Loucy (cell line): ENCODE results near the gene UBALD2.

Source experiments
- H2AFZ ChIP-seq: fragments of 200-600 bp; sonication (generic); 2 replicates; pipeline ENCODE4 v1.6.0; 2016; ENCODE audit warnings: antibody characterized with exemption, mild to moderate bottlenecking, low read length, moderate library complexity
- H3F3A ChIP-seq: fragments of 200-600 bp; 2 replicates; pipeline ENCODE4 v1.6.0; 2016; ENCODE audit warnings: antibody characterized with exemption, low read depth, mild to moderate bottlenecking
- H3K27me3 ChIP-seq: fragments of 200-600 bp; sonication (generic); 2 replicates; pipeline ENCODE4 v1.6.1; 2014; ENCODE audit warnings: low read length, mild to moderate bottlenecking; ENCODE audit not compliant: insufficient read depth, poor library complexity, severe bottlenecking
- H3K36me3 ChIP-seq: fragments of 200-600 bp; sonication (generic); 2 replicates; pipeline ENCODE4 v1.6.1; 2016; ENCODE audit warnings: low read length; ENCODE audit not compliant: insufficient read depth
- H3K4me1 ChIP-seq: fragments of 200-600 bp; sonication (generic); 2 replicates; pipeline ENCODE4 v1.5.1; 2014; ENCODE audit warnings: low read length, mild to moderate bottlenecking; ENCODE audit not compliant: insufficient read depth, poor library complexity, severe bottlenecking
- H3K4me2 ChIP-seq: fragments of 200-600 bp; sonication (generic); 2 replicates; pipeline ENCODE4 v1.6.0; 2014; ENCODE audit warnings: antibody characterized with exemption, low read length, low read depth, mild to moderate bottlenecking; ENCODE audit not compliant: poor library complexity, severe bottlenecking
- H3K4me3 ChIP-seq: fragments of 200-600 bp; sonication (generic); 2 replicates; pipeline ENCODE4 v1.5.1; 2014; ENCODE audit warnings: low read length, mild to moderate bottlenecking, mixed read lengths; ENCODE audit not compliant: poor library complexity, severe bottlenecking
- H3K79me2 ChIP-seq: fragments of 200-600 bp; sonication (generic); 2 replicates; pipeline ENCODE4 v1.6.1; 2014; ENCODE audit warnings: low read length; ENCODE audit not compliant: insufficient read depth
- H3K9ac ChIP-seq: fragments of 200-600 bp; sonication (generic); 2 replicates; pipeline ENCODE4 v1.6.0; 2014; ENCODE audit warnings: mild to moderate bottlenecking, low read depth, low read length, moderate library complexity; ENCODE audit not compliant: poor library complexity, severe bottlenecking
- H3K9me2 ChIP-seq: fragments of 200-600 bp; sonication (generic); replicated peaks from 2 replicates; pipeline ENCODE4 v1.6.1; 2016; ENCODE audit warnings: low read depth, low read length, mixed read lengths
- H3K9me3 ChIP-seq: fragments of 200-600 bp; sonication (generic); 2 replicates; pipeline ENCODE4 v1.6.1; 2014; ENCODE audit warnings: mild to moderate bottlenecking, antibody characterized with exemption, low read length, low read depth; ENCODE audit not compliant: insufficient read depth
- H4K20me1 ChIP-seq: fragments of 200-600 bp; sonication (generic); 2 replicates; pipeline ENCODE4 v1.6.0; 2014; ENCODE audit warnings: antibody characterized with exemption, low read length, mild to moderate bottlenecking; ENCODE audit not compliant: insufficient read depth, poor library complexity, severe bottlenecking
- CTCF ChIP-seq: fragments of 200-600 bp; sonication (generic); conservative IDR thresholded peaks from 2 replicates; pipeline ENCODE4 v1.5.1; 2014; ENCODE audit warnings: mild to moderate bottlenecking, antibody characterized with exemption, low read length
- EZH2phosphoT487 ChIP-seq: fragments of 200-600 bp; IDR thresholded peaks from 2 replicates; pipeline ENCODE4 v1.6.1; 2018; ENCODE audit warnings: antibody characterized with exemption, mild to moderate bottlenecking, moderate library complexity, borderline replicate concordance

Gene UBALD2

GRCh38 chr17:76260220-76260619, 4.9 kb upstream of the UBALD2 start:
- H3K9me2 ChIP-seq: no peaks in the 10 kb centered on the region
- no peak overlapping the region for H3K4me2 ChIP-seq

GRCh38 chr17:76260669-76261068, 4.5 kb upstream of the UBALD2 start:
- Histone ChIP-seq H3K4me3 (no peak overlapping the region), H2AFZ (0 out of 2 replicates have a peak overlapping the region, but pooled peaks have one; percentile 68)

More at GRCh38 chr17:76260220-76260619, 4.9 kb upstream of the UBALD2 start:
- Histone ChIP-seq H3K9ac (no peak overlapping the region), H3K36me3 (no peaks in the 10 kb centered on the region), H3K9me3 (no peaks in the 10 kb centered on the region), H2AFZ (no peak overlapping the region), H4K20me1 (no peaks in the 10 kb centered on the region), H3K79me2 (no peaks in the 10 kb centered on the region), H3F3A (peaks cover 6% of the 10 kb centered on the region), H3K4me3 (no peak overlapping the region), H3K4me1 (peaks cover 31% of the 10 kb centered on the region), H3K27me3 (no peaks in the 10 kb centered on the region)
- TF ChIP-seq CTCF (no peak), EZH2phosphoT487 (no peak)

GRCh38 chr17:76261421-76262215, 3.5 kb upstream of the UBALD2 start:
- H4K20me1 ChIP-seq: peaks cover 6% of the 10 kb centered on the region
- H3K79me2 ChIP-seq: peaks cover 12% of the 10 kb centered on the region
- H3K4me3 ChIP-seq: no peak overlapping the region
- H3K27me3 ChIP-seq: no peaks in the 10 kb centered on the region
- peak overlapping the region; percentile 44 for H2AFZ ChIP-seq
- H3F3A ChIP-seq: peaks cover 6% of the 10 kb centered on the region
- TF ChIP-seq CTCF: 0 out of 2 replicates have a peak, but pooled peaks have one; percentile 10
- TF ChIP-seq EZH2phosphoT487: no peak
- no peaks in the 10 kb centered on the region for H3K9me3 ChIP-seq
- H3K9ac ChIP-seq: peak overlapping the region; percentile 8
- H3K36me3 ChIP-seq: no peaks in the 10 kb centered on the region
- H3K9me2 ChIP-seq: no peaks in the 10 kb centered on the region
- H3K4me2 ChIP-seq: peak overlapping the region; percentile 9
- peaks cover 28% of the 10 kb centered on the region for H3K4me1 ChIP-seq

More at GRCh38 chr17:76260669-76261068, 4.5 kb upstream of the UBALD2 start:
- Histone ChIP-seq H3K27me3 (no peaks in the 10 kb centered on the region), H3F3A (peaks cover 6% of the 10 kb centered on the region), H3K4me1 (peaks cover 31% of the 10 kb centered on the region), H3K9me2 (no peaks in the 10 kb centered on the region), H3K9ac (peak overlapping the region; percentile 38), H4K20me1 (no peaks in the 10 kb centered on the region), H3K79me2 (peaks cover 3% of the 10 kb centered on the region), H3K4me2 (no peak overlapping the region), H3K36me3 (no peaks in the 10 kb centered on the region), H3K9me3 (no peaks in the 10 kb centered on the region)
- TF ChIP-seq CTCF: no peak
- no peak for TF ChIP-seq EZH2phosphoT487
